Measurements from ENCODE around the gene FRMD1.
"Not testable (repeated sequence)": the region's sequence is repeated elsewhere in the genome, so short reads cannot be mapped to it uniquely, and the experiment has no call there.

The FRMD1 gene

DNA sequence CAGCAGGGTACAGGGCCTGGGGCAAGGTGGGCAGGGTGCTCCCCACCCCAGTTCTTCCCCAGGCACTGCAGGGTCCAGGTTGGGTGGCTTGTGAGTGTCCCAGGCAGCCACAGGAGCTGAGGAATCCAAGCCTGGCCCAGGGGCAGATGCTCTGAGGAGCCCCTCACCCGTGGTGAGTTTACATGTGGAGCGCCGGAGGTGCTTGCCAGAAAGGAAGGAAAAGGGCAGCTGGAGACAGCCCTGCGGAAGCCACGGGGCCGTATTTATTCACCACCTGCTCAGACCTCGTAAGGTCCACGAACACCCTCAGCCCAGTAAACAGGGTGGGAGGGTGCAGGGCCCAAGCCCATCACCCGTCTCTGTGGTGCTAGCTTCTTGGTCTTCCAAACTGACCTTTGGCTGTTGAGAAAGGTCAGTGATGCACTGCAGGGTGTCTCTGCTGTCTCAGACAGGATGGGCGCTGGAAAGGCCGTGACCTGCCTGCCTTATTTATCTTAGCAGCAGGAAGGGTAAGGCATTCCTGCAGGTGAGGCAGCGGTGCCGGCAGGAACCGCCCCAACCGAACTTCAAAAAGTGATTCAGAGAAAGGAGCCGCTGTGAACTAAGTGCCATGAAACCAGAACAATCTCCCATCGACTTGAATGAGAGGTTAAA lies 4.0 kb upstream of the FRMD1 start:
- no peak overlapping the region for H3K4me3 ChIP-seq (ENCODE audit: low read depth, low read length)
- no peak for TF ChIP-seq CTCF (IDR thresholded peaks at IDR 0.05; ENCODE audit: low read depth, low read length)

DNA sequence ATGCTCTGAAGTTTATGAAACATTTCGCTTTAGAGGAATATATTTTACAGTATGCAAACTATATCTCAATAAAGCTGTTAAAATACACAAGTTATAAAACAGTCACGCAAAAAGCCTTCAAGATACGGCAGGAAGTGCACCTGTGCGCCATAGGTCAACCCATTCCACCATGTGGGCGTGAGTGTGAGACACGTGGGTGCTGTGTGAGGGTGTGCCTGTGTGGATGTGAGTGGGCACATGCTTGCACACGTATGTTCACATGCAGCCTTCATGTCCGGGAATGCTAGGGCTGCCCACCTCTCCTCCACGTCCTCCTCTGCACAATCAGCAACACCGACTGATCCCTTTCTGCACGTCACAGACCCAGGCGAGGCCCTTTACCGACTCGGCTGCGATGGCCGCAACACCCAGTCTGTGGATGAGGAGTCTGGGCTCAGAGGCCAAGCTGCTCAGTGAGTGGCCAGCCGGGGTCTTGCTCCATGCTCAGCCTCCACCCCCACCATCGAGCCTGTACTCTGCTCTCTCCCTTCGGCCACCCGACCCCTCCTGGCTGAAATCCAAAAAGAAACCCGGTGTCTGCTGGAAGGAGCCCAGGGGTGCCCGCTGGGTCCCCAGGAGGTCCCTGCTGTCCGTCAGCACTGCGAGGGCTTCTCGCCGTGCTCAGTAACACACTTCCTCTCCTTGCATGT lies 3.0 kb upstream of the FRMD1 start:
- H3K4me3 ChIP-seq (ENCODE audit: low read depth, low read length), result no peak overlapping the region
- no peak for TF ChIP-seq CTCF (IDR thresholded peaks at IDR 0.05; ENCODE audit: low read depth, low read length)

DNA sequence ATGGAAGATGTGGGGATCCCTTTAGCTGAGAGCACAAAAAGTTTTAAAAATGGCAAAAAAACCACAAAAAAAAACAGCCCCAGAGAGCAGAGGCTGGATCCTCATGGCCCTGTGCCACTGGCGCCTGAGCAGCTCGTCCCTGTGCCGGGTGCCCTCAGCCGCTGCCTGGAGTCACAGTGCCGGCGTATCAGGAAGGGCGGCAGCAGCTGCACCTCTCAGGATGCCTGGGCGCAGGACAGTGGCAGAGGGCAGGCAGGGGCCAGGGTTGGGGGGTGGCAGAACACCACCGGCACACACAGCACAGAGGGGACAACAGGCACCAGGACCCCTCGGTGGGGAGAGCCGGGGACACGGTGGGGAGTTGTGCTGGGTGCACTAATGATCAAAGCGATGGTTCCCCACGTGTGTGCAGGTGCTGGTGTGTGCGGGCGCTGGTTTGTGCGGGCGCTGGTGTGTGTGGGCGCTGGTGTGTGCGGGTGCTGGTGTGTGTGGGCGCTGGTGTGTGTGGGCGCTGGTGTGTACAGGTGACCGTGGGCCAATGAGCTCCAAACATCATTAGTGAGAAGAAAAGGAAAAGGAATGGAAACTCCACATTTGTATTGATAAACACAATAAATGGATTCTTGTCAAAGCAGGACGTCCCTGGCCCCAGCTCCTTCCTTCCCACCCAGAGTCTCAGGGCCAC lies 1.5 kb upstream of the FRMD1 start:
- TF ChIP-seq CTCF (IDR thresholded peaks at IDR 0.05; ENCODE audit: low read depth, low read length), result no peak

GRCh38 chr6:168078175-168078942 lies 653 bp downstream of the FRMD1 start:
- no peak for TF ChIP-seq CTCF (IDR thresholded peaks at IDR 0.05; ENCODE audit: low read depth, low read length)
- H3K4me3 ChIP-seq (ENCODE audit: low read depth, low read length), result no peak overlapping the region

More for the DNA sequence above, 1.5 kb upstream of the FRMD1 start:
- no peak overlapping the region for H3K4me3 ChIP-seq (ENCODE audit: low read depth, low read length)

DNA sequence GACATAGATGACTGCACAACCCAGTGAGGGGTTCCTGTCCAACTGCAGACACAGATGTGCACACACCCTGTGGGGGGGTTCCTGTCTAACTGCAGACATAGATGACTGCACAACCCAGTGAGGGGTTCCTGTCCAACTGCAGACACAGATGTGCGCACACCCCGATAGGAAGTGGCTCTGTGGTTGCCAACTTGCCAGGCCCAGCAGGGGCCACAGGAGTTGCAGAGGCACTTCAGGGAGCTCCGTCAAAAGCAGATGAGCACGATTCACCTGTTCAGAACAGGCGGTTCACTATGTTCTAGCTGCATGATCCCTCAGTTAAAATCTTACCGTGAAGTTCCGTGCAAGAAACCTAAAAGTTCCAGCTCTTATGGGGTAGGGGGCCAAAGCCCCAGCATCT lies 1.6 kb downstream of the FRMD1 start:
- H3K4me3 ChIP-seq (ENCODE audit: low read depth, low read length), result not testable (repeated sequence)

DNA sequence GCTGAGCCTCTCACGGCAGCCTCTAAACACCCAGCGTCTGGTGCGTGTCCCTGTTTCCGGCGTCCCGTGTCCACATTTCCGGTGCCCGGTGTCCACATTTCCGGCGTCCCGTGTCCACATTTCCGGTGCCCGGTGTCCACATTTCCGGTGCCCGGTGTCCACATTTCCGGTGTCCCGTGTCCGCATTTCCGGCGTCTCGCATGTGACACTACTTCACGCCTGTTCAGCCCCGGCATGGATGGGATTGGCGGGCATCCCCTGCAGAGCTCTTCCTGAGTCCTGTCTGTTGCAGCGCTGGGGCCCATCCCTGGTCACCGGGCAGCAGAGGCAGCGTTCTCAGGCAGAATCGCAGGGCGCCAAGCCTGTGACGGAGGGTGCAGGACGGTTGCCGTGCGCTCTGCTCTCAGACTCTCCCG lies 3.2 kb downstream of the FRMD1 start:
- TF ChIP-seq CTCF (IDR thresholded peaks at IDR 0.05; ENCODE audit: low read depth, low read length), result no peak
- H3K4me3 ChIP-seq (ENCODE audit: low read depth, low read length), result no peak overlapping the region

DNA sequence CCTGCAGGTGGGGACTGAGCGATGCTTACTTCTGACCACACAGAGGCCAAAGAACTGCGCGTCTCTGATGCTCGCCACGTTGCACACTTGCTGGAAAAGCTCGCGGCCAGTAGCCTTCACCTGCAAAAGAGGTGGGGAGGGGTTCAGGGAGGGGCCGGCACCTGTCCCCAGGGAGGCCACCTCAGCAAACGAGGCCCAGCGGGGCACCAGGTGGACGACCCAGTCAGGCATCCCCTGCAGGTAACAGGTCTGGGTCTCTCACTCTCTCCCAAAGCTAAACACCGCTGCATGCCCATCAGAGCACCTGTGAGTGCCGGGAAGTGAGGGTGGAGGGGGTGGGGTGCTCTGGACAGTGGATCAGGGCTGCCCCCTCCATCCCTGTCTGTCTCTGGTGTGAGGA lies 3.8 kb downstream of the FRMD1 start:
- no peak overlapping the region for H3K4me3 ChIP-seq (ENCODE audit: low read depth, low read length)
- TF ChIP-seq CTCF (IDR thresholded peaks at IDR 0.05; ENCODE audit: low read depth, low read length), result no peak
